Stimulated activated CD4-positive, alpha-beta T cell treated with anti-CD3 and anti-CD28 coated beads, TNF-alpha, amount 100 ng/mL, for 4 hours (primary cell): ENCODE data around the gene GPR17.

Source experiments
- DNase-seq, 3 experiments: peaks; one replicate each; pipeline ENCODE4 v3.0.0-alpha.2; 2020; ENCODE audit warnings: low read depth in 3 of 3

The GPR17 gene

GRCh38 chr2:127614246-127614645 lies 31.7 kb upstream of the GPR17 start:
- no peak for DNase-seq

- DNase-seq: no peak
Observed at GRCh38 chr2:127614731-127615130, 31.2 kb upstream of the GPR17 start.

- no peak for DNase-seq
Observed at GRCh38 chr2:127615511-127616166, 30.3 kb upstream of the GPR17 start.

GRCh38 chr2:127618551-127619202 lies 27.3 kb upstream of the GPR17 start:
- no peak for DNase-seq

GRCh38 chr2:127619203-127619590 lies 26.8 kb upstream of the GPR17 start:
- no peak for DNase-seq

GRCh38 chr2:127619877-127620705 lies 25.9 kb upstream of the GPR17 start:
- no peak for DNase-seq

GRCh38 chr2:127620866-127621265 lies 25.1 kb upstream of the GPR17 start:
- no peak for DNase-seq

- DNase-seq: no peak
Observed at GRCh38 chr2:127621981-127622431, 23.9 kb upstream of the GPR17 start.

GRCh38 chr2:127622561-127623387 lies 23.2 kb upstream of the GPR17 start:
- no peak for DNase-seq

- no peak for DNase-seq
Observed at GRCh38 chr2:127623388-127624319, 22.3 kb upstream of the GPR17 start.

- DNase-seq: no peak
Observed at GRCh38 chr2:127624320-127624755, 21.6 kb upstream of the GPR17 start.

GRCh38 chr2:127624756-127625571 lies 21.0 kb upstream of the GPR17 start:
- DNase-seq: no peak

GRCh38 chr2:127625572-127625951 lies 20.4 kb upstream of the GPR17 start:
- DNase-seq: no peak

- DNase-seq: no peak
Observed at GRCh38 chr2:127626175-127626574, 19.8 kb upstream of the GPR17 start.

GRCh38 chr2:127626917-127627739 lies 18.8 kb upstream of the GPR17 start:
- DNase-seq: no peak

- DNase-seq: no peak
Observed at GRCh38 chr2:127627740-127628571, 18.0 kb upstream of the GPR17 start.

GRCh38 chr2:127628767-127629614 lies 17.0 kb upstream of the GPR17 start:
- DNase-seq: no peak
